ENCODE results near the gene LAMA2.

LAMA2 gene

GRCh38 chr6:128918886-128919285, 35.9 kb downstream of the LAMA2 start:
- no peak for DNase-seq

GRCh38 chr6:128919412-128920180, 36.7 kb downstream of the LAMA2 start:
- DNase-seq, result no peak

- no peak for DNase-seq
Observed at GRCh38 chr6:128925765-128926164, 42.8 kb downstream of the LAMA2 start.

- no peak for DNase-seq
Observed at GRCh38 chr6:128929869-128930268, 46.9 kb downstream of the LAMA2 start.

GRCh38 chr6:128930321-128930720, 47.4 kb downstream of the LAMA2 start:
- no peak for DNase-seq

- no peak for DNase-seq
Observed at GRCh38 chr6:128932061-128932460, 49.1 kb downstream of the LAMA2 start.

- no peak for DNase-seq
Observed at GRCh38 chr6:128950864-128951263, 67.9 kb downstream of the LAMA2 start.

GRCh38 chr6:128952902-128953301, 70.0 kb downstream of the LAMA2 start:
- DNase-seq, result no peak

- no peak for DNase-seq
Observed at GRCh38 chr6:128954308-128955043, 71.5 kb downstream of the LAMA2 start.

- DNase-seq, result no peak
Observed at GRCh38 chr6:128963561-128963960, 80.6 kb downstream of the LAMA2 start.

- no peak for DNase-seq
Observed at GRCh38 chr6:128964233-128964755, 81.4 kb downstream of the LAMA2 start.

GRCh38 chr6:128964771-128965170, 81.8 kb downstream of the LAMA2 start:
- no peak for DNase-seq

GRCh38 chr6:128966934-128967333, 84.0 kb downstream of the LAMA2 start:
- DNase-seq, result no peak

- no peak for DNase-seq
Observed at GRCh38 chr6:128979071-128979470, 96.1 kb downstream of the LAMA2 start.

GRCh38 chr6:128981716-128982115, 98.8 kb downstream of the LAMA2 start:
- no peak for DNase-seq

GRCh38 chr6:128990360-128990759, 107.4 kb downstream of the LAMA2 start:
- no peak for DNase-seq

GRCh38 chr6:128990915-128991314, 108.0 kb downstream of the LAMA2 start:
- DNase-seq, result no peak

- no peak for DNase-seq
Observed at GRCh38 chr6:128993166-128993565, 110.2 kb downstream of the LAMA2 start.

GRCh38 chr6:128997880-128998279, 114.9 kb downstream of the LAMA2 start:
- DNase-seq, result no peak

- DNase-seq, result no peak
Observed at GRCh38 chr6:129006724-129007514, 124.0 kb downstream of the LAMA2 start.

- no peak for DNase-seq
Observed at GRCh38 chr6:129007701-129008373, 124.9 kb downstream of the LAMA2 start.

- no peak for DNase-seq
Observed at GRCh38 chr6:129008591-129008990, 125.7 kb downstream of the LAMA2 start.

GRCh38 chr6:129009851-129010250, 126.9 kb downstream of the LAMA2 start:
- no peak for DNase-seq

Measured in activated CD8-positive, alpha-beta memory T cell treated with anti-CD3 and anti-CD28 coated beads for 24 hours (primary cell).